Measurements from ENCODE around the gene APBA2.

Gene APBA2

GRCh38 chr15:28904003-28904402 lies 18.2 kb downstream of the APBA2 start:
- no peak for TF ChIP-seq CTCF (IDR thresholded peaks at IDR 0.05; ENCODE audit: extremely low read depth, insufficient read depth, missing control alignments)

GRCh38 chr15:28904541-28905315 lies 19.0 kb downstream of the APBA2 start:
- in situ Hi-C loops (cut with MboI; ENCODE audit: low pct_unique_long_range_greater_than_20kb, low sequenced_read_pairs, unreplicated experiment), result no loop called here
- no peak for TF ChIP-seq CTCF (IDR thresholded peaks at IDR 0.05; ENCODE audit: extremely low read depth, insufficient read depth, missing control alignments)
- DNase-seq (ENCODE audit: low spot score), result no peak

More at GRCh38 chr15:28904003-28904402, 18.2 kb downstream of the APBA2 start:
- in situ Hi-C loops (cut with MboI; ENCODE audit: low pct_unique_long_range_greater_than_20kb, low sequenced_read_pairs, unreplicated experiment), result no loop called here
- DNase-seq (ENCODE audit: low spot score), result no peak

- TF ChIP-seq CTCF (IDR thresholded peaks at IDR 0.05; ENCODE audit: extremely low read depth, insufficient read depth, missing control alignments), result no peak
- DNase-seq (ENCODE audit: low spot score), result no peak
- in situ Hi-C loops (cut with MboI; ENCODE audit: low pct_unique_long_range_greater_than_20kb, low sequenced_read_pairs, unreplicated experiment), result no loop called here
Measured at GRCh38 chr15:28907338-28907960, 21.7 kb downstream of the APBA2 start.

- in situ Hi-C loops (cut with MboI; ENCODE audit: low pct_unique_long_range_greater_than_20kb, low sequenced_read_pairs, unreplicated experiment), result no loop called here
- TF ChIP-seq CTCF (IDR thresholded peaks at IDR 0.05; ENCODE audit: extremely low read depth, insufficient read depth, missing control alignments), result no peak
- no peak for DNase-seq (ENCODE audit: low spot score)
Measured at GRCh38 chr15:28909958-28910500, 24.3 kb downstream of the APBA2 start.

- TF ChIP-seq CTCF (IDR thresholded peaks at IDR 0.05; ENCODE audit: extremely low read depth, insufficient read depth, missing control alignments), result no peak
- no peak for DNase-seq (ENCODE audit: low spot score)
- in situ Hi-C loops (cut with MboI; ENCODE audit: low pct_unique_long_range_greater_than_20kb, low sequenced_read_pairs, unreplicated experiment), result no loop called here
Measured at GRCh38 chr15:28911310-28911931, 25.6 kb downstream of the APBA2 start.

- DNase-seq (ENCODE audit: low spot score), result no peak
- in situ Hi-C loops (cut with MboI; ENCODE audit: low pct_unique_long_range_greater_than_20kb, low sequenced_read_pairs, unreplicated experiment), result no loop called here
- TF ChIP-seq CTCF (IDR thresholded peaks at IDR 0.05; ENCODE audit: extremely low read depth, insufficient read depth, missing control alignments), result no peak
Measured at GRCh38 chr15:28912422-28912821, 26.6 kb downstream of the APBA2 start.

Measured in GM13977 (cell line).